Measurements from ENCODE around the gene RFX2. TPM values are rescaled to one million over a fixed set of nuclear protein-coding genes. Genes with fewer than 3 reads are reported as not detected.

The RFX2 gene
- total RNA-seq, 2 experiments from 2014 or later: 4.7 to 6.0 TPM

DNA sequence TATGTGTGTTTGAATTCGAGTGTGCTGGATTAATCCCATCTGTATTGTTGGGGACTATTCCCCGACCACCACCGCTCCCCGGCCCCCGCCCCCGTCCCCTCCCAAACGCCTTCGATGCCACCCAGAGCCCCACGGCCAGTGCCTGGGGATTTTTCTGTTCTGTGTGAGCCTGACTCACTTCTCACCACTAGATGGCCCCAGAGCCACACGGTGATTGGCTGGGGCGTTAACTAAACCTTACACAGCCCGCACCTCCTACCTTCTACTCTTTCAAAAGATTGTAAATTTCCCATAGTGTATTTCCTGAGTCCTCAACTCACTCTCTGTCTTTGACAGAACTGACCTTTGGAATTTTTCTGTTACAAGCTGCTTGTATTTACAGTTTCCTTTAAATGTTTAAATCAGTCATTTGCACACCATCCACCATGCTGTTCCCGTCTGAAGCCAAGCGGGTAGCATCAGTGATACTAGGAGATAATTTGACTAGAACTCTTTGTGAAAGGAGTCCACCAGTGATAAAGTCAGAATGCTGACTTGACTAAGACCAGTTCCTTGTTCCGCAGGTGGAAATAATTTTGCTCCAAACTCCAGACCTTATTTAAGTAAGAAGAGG, 61.4 kb downstream of the RFX2 start:
- Mint-ChIP-seq H3K36me3 (ENCODE audit: low read depth) (no peaks in the 10 kb centered on the region), H3K4me1 (ENCODE audit: low read depth) (peaks cover 3% of the 10 kb centered on the region), H3K4me3 (no peak overlapping the region), H3K9me3 (no peaks in the 10 kb centered on the region), H3K27me3 (ENCODE audit: low read depth) (no peaks in the 10 kb centered on the region), H3K27ac (no peak overlapping the region)
- intact Hi-C loops (cut with micrococcal nuclease): loop anchor here (1.0 to 5.0 kb wide), 2 partner anchors 76 to 248 kb away; no protein-coding TSS in a partner anchor
- CTCF ChIA-PET: interaction anchor here (0.6 to 3.7 kb wide), 15 partner anchors 8 to 251 kb away, joined by 3 to 70 read pairs (median 4); no protein-coding TSS in a partner anchor
- peak; percentile 88 for DNase-seq

GRCh38 chr19:6048348-6048747, 62.0 kb downstream of the RFX2 start:
- H3K27ac Mint-ChIP-seq: no peak overlapping the region
- no peak for DNase-seq
- intact Hi-C loops (cut with micrococcal nuclease): loop anchor here (5.0 kb wide), 1 partner anchor 249 kb away; no protein-coding TSS in a partner anchor
- no peaks in the 10 kb centered on the region for H3K36me3 Mint-ChIP-seq (ENCODE audit: low read depth)
- H3K4me1 Mint-ChIP-seq (ENCODE audit: low read depth): peaks cover 3% of the 10 kb centered on the region
- no peak overlapping the region for H3K4me3 Mint-ChIP-seq
- no peaks in the 10 kb centered on the region for H3K27me3 Mint-ChIP-seq (ENCODE audit: low read depth)
- no peaks in the 10 kb centered on the region for H3K9me3 Mint-ChIP-seq
- CTCF ChIA-PET: interaction anchor here (0.6 to 3.7 kb wide), 16 partner anchors 9 to 252 kb away, joined by 3 to 70 read pairs (median 4); partner anchors contain the start of gene NRTN

- Mint-ChIP-seq H3K4me3 (no peak overlapping the region), H3K36me3 (ENCODE audit: low read depth) (no peaks in the 10 kb centered on the region), H3K27ac (no peak overlapping the region), H3K9me3 (no peaks in the 10 kb centered on the region), H3K4me1 (ENCODE audit: low read depth) (peaks cover 3% of the 10 kb centered on the region), H3K27me3 (ENCODE audit: low read depth) (no peaks in the 10 kb centered on the region)
- no peak for DNase-seq
- intact Hi-C loops (cut with micrococcal nuclease): loop anchor here (5.0 kb wide), 1 partner anchor 250 kb away; no protein-coding TSS in a partner anchor
- CTCF ChIA-PET: interaction anchor here (0.6 to 3.7 kb wide), 14 partner anchors 9 to 256 kb away, joined by 3 to 70 read pairs (median 4); partner anchors contain the start of gene NRTN
Measured at GRCh38 chr19:6047741-6048251, 62.5 kb downstream of the RFX2 start.

GRCh38 chr19:6047256-6047655, 63.0 kb downstream of the RFX2 start:
- intact Hi-C loops (cut with micrococcal nuclease): loop anchor here (5.0 kb wide), 1 partner anchor 250 kb away; no protein-coding TSS in a partner anchor
- no peaks in the 10 kb centered on the region for H3K9me3 Mint-ChIP-seq
- no peak overlapping the region for H3K4me3 Mint-ChIP-seq
- no peak overlapping the region for H3K27ac Mint-ChIP-seq
- no peaks in the 10 kb centered on the region for H3K36me3 Mint-ChIP-seq (ENCODE audit: low read depth)
- H3K27me3 Mint-ChIP-seq (ENCODE audit: low read depth): no peaks in the 10 kb centered on the region
- CTCF ChIA-PET: interaction anchor here (0.5 to 3.7 kb wide), 8 partner anchors 15 to 464 kb away, joined by 3 to 70 read pairs (median 4); partner anchors contain the start of gene NRTN
- DNase-seq: no peak
- peaks cover 3% of the 10 kb centered on the region for H3K4me1 Mint-ChIP-seq (ENCODE audit: low read depth)

DNA sequence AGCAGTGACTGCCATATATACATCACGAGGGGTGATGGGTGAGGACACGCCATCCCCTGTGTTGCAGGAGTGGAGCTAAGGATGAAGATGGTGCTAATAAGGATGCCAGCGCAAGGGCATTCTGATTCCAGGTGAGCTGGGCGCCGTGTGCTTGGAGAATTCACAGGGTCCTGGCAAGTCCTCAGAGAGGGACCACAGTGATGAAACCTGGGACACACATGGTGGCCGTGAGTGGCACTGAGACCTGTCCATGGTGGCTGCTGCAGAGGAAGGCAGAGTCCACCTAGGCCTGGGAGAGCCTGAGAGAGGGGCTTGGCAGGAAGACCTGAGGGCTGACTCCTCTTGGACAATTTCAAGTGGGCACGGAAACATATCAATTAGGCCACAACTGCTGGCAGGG, 65.2 kb downstream of the RFX2 start:
- CTCF ChIA-PET: interaction anchor here (1.8 kb wide), 1 partner anchor 82 kb away, joined by 4 read pairs; no protein-coding TSS in a partner anchor

GRCh38 chr19:6044056-6044805, 66.1 kb downstream of the RFX2 start:
- no peak for DNase-seq
- no peaks in the 10 kb centered on the region for H3K27me3 Mint-ChIP-seq (ENCODE audit: low read depth)
- peaks cover 6% of the 10 kb centered on the region for H3K4me1 Mint-ChIP-seq (ENCODE audit: low read depth)
- no peak overlapping the region for H3K4me3 Mint-ChIP-seq
- intact Hi-C loops (cut with micrococcal nuclease): no loop called here
- CTCF ChIA-PET: interaction anchor here (1.8 kb wide), 1 partner anchor 83 kb away, joined by 4 read pairs; no protein-coding TSS in a partner anchor
- H3K27ac Mint-ChIP-seq: no peak overlapping the region
- no peaks in the 10 kb centered on the region for H3K9me3 Mint-ChIP-seq
- H3K36me3 Mint-ChIP-seq (ENCODE audit: low read depth): no peaks in the 10 kb centered on the region

More for the DNA sequence above, 65.2 kb downstream of the RFX2 start:
- peaks cover 3% of the 10 kb centered on the region for H3K4me1 Mint-ChIP-seq (ENCODE audit: low read depth)
- no peaks in the 10 kb centered on the region for H3K36me3 Mint-ChIP-seq (ENCODE audit: low read depth)
- no peaks in the 10 kb centered on the region for H3K9me3 Mint-ChIP-seq
- no peaks in the 10 kb centered on the region for H3K27me3 Mint-ChIP-seq (ENCODE audit: low read depth)
- H3K4me3 Mint-ChIP-seq: no peak overlapping the region
- intact Hi-C loops (cut with micrococcal nuclease): loop anchor here (5.0 kb wide), 1 partner anchor 252 kb away; no protein-coding TSS in a partner anchor
- H3K27ac Mint-ChIP-seq: no peak overlapping the region
- DNase-seq: no peak

GRCh38 chr19:6042776-6043726, 67.2 kb downstream of the RFX2 start:
- Mint-ChIP-seq H3K36me3 (ENCODE audit: low read depth) (no peaks in the 10 kb centered on the region), H3K4me3 (no peak overlapping the region), H3K27me3 (ENCODE audit: low read depth) (no peaks in the 10 kb centered on the region), H3K27ac (no peak overlapping the region), H3K4me1 (ENCODE audit: low read depth) (peaks cover 11% of the 10 kb centered on the region), H3K9me3 (no peaks in the 10 kb centered on the region)
- DNase-seq: no peak
- intact Hi-C loops (cut with micrococcal nuclease): no loop called here
- CTCF ChIA-PET: interaction anchor here (0.7 to 1.8 kb wide), 2 partner anchors 43 to 84 kb away, joined by 3 to 4 read pairs; no protein-coding TSS in a partner anchor

GRCh38 chr19:6041991-6042481, 68.3 kb downstream of the RFX2 start:
- Mint-ChIP-seq H3K4me1 (ENCODE audit: low read depth) (peaks cover 11% of the 10 kb centered on the region), H3K36me3 (ENCODE audit: low read depth) (peaks cover 1% of the 10 kb centered on the region), H3K27me3 (ENCODE audit: low read depth) (no peaks in the 10 kb centered on the region), H3K4me3 (no peak overlapping the region), H3K9me3 (no peaks in the 10 kb centered on the region), H3K27ac (no peak overlapping the region)
- no peak for DNase-seq
- intact Hi-C loops (cut with micrococcal nuclease): no loop called here
- CTCF ChIA-PET: interaction anchor here (0.7 to 2.0 kb wide), 3 partner anchors 20 to 83 kb away, joined by 3 to 7 read pairs (median 3); no protein-coding TSS in a partner anchor

- H3K9me3 Mint-ChIP-seq: no peaks in the 10 kb centered on the region
- H3K4me3 Mint-ChIP-seq: no peak overlapping the region
- no peak for DNase-seq
- CTCF ChIA-PET: interaction anchor here (1.4 to 2.0 kb wide), 3 partner anchors 8 to 84 kb away, joined by 3 to 7 read pairs (median 3); no protein-coding TSS in a partner anchor
- H3K27ac Mint-ChIP-seq: no peak overlapping the region
- peaks cover 11% of the 10 kb centered on the region for H3K4me1 Mint-ChIP-seq (ENCODE audit: low read depth)
- H3K27me3 Mint-ChIP-seq (ENCODE audit: low read depth): no peaks in the 10 kb centered on the region
- intact Hi-C loops (cut with micrococcal nuclease): no loop called here
- H3K36me3 Mint-ChIP-seq (ENCODE audit: low read depth): peaks cover 1% of the 10 kb centered on the region
Measured at GRCh38 chr19:6041071-6041470, 69.2 kb downstream of the RFX2 start.

GRCh38 chr19:6039566-6040225, 70.6 kb downstream of the RFX2 start:
- H3K9me3 Mint-ChIP-seq: no peaks in the 10 kb centered on the region
- H3K27me3 Mint-ChIP-seq (ENCODE audit: low read depth): no peaks in the 10 kb centered on the region
- H3K36me3 Mint-ChIP-seq (ENCODE audit: low read depth): peaks cover 1% of the 10 kb centered on the region
- peaks cover 11% of the 10 kb centered on the region for H3K4me1 Mint-ChIP-seq (ENCODE audit: low read depth)
- CTCF ChIA-PET: interaction anchor here (1.5 kb wide), 1 partner anchor 9 kb away, joined by 3 read pairs; no protein-coding TSS in a partner anchor
- intact Hi-C loops (cut with micrococcal nuclease): no loop called here
- no peak overlapping the region for H3K4me3 Mint-ChIP-seq
- no peak for DNase-seq
- peak overlapping the region; percentile 58 for H3K27ac Mint-ChIP-seq
